CD4-positive, alpha-beta T cell treated with Interleukin-4 for 1 hour (primary cell): ENCODE measurements around the gene MED14.

Source experiments
- DNase-seq, 2 donors: peaks; one replicate each; pipeline ENCODE4 v3.0.0-alpha.2; 2020 to 2022

MED14 gene

GRCh38 chrX:40663078-40663740, 72.1 kb downstream of the MED14 start:
- DNase-seq, result peak in 1 of 2 donors; percentile 25

GRCh38 chrX:40661489-40661888, 73.9 kb downstream of the MED14 start:
- no peak for DNase-seq

- no peak for DNase-seq
These were observed 75.0 kb downstream of the MED14 start for GRCh38 chrX:40660381-40660780.

GRCh38 chrX:40653535-40653934, 81.8 kb downstream of the MED14 start:
- no peak for DNase-seq

- DNase-seq, result no peak
These were observed 82.7 kb downstream of the MED14 start for GRCh38 chrX:40652664-40653063.

GRCh38 chrX:40651620-40652223, 83.6 kb downstream of the MED14 start:
- peak; percentile 76 to 80 for DNase-seq

GRCh38 chrX:40647307-40648197, 87.8 kb downstream of the MED14 start, which contains the start of gene CXorf38:
TSS of gene CXorf38 (minus strand) at chrX:40647561. CDS start at chrX:40647520, 41 bp downstream.
- peak; percentile 92 to 97 for DNase-seq

- DNase-seq, result peak; percentile 15 to 28
These were observed 88.6 kb downstream of the MED14 start for GRCh38 chrX:40646489-40647306.

GRCh38 chrX:40644821-40645358, 90.5 kb downstream of the MED14 start:
- DNase-seq, result peak; percentile 56 to 59

GRCh38 chrX:40644176-40644575, 91.2 kb downstream of the MED14 start:
- peak in 1 of 2 donors; percentile 14 for DNase-seq

- DNase-seq, result no peak
These were observed 97.7 kb downstream of the MED14 start for GRCh38 chrX:40637687-40638086.

GRCh38 chrX:40632199-40632598, 103.1 kb downstream of the MED14 start:
- no peak for DNase-seq

- no peak for DNase-seq
These were observed 106.8 kb downstream of the MED14 start for GRCh38 chrX:40628506-40628905.

- no peak for DNase-seq
These were observed 110.0 kb downstream of the MED14 start for GRCh38 chrX:40625294-40625693.

- DNase-seq, result no peak
These were observed 111.7 kb downstream of the MED14 start for GRCh38 chrX:40623665-40624064.

GRCh38 chrX:40623139-40623536, 112.2 kb downstream of the MED14 start, which contains the start of gene MPC1L:
TSS of gene MPC1L (plus strand) at chrX:40623428. CDS start at chrX:40623566, 138 bp downstream.
- no peak for DNase-seq

- DNase-seq, result no peak
These were observed 112.7 kb downstream of the MED14 start for GRCh38 chrX:40622479-40623138.

- no peak for DNase-seq
These were observed 117.8 kb downstream of the MED14 start for GRCh38 chrX:40617566-40617965.

GRCh38 chrX:40615976-40616375, 119.4 kb downstream of the MED14 start:
- DNase-seq, result no peak

- DNase-seq, result no peak
These were observed 122.8 kb downstream of the MED14 start for GRCh38 chrX:40612511-40612910.

- no peak for DNase-seq
These were observed 128.0 kb downstream of the MED14 start for GRCh38 chrX:40607381-40607780.

- DNase-seq, result no peak
These were observed 131.9 kb downstream of the MED14 start for GRCh38 chrX:40603446-40603845.
